MM.1S (cell line): ENCODE measurements around the gene MMP23B.

ENCODE experiments used
- CTCF ChIP-seq: fragments of 300-600 bp; sonication (generic); IDR thresholded peaks from 2 replicates; pipeline ENCODE4 v1.5.1; 2016; ENCODE audit warnings: antibody characterized with exemption, low read length, mixed read lengths
- EZH2phosphoT487 ChIP-seq: fragments of 300-600 bp; sonication (generic); IDR thresholded peaks from 2 replicates; pipeline ENCODE4 v1.6.1; 2018; ENCODE audit warnings: antibody characterized with exemption, low read length

GRCh38 chr1:1605724-1606123 lies 26.2 kb upstream of the MMP23B start:
- TF ChIP-seq CTCF (no peak), EZH2phosphoT487 (no peak)
